8988T (cell line): ENCODE measurements around the gene CACNA2D2.

Source experiments
- DNase-seq: peaks from one replicate; pipeline ENCODE4 v3.0.0; 2011

Gene CACNA2D2

DNA sequence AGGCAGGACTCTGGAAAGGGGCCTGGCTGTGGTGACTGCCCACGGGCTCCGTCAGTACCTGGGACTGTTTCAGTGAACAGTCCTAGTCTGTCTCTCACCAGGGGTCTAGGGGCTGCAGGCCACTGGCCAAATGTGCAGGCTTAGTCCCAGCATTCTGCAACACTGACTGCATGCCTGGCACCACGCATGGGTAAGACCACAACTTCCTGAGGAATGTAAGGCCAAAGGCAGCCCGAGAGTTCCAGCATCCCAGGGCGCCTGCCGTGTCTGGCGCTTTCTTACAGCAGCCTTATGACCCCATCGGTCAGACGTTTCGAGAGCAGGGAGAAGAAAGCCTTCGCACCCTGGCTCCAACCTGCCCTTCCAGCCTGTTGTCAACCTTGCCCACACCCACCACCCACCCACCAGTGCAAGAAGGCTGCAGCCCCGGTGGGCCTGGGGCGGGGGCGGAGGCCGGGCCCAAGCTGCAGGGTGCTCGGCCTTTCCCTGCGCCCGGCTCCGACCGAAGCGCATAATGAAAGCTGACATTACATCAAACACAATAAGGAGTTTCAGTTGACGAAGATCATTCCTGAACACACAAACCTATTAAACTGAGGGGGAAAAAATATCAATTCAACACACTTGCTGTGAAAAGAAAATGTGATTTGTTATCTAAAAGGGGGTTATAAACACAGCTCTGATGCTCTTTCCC, 114.6 kb downstream of the CACNA2D2 start:
- DNase-seq = no peak

DNA sequence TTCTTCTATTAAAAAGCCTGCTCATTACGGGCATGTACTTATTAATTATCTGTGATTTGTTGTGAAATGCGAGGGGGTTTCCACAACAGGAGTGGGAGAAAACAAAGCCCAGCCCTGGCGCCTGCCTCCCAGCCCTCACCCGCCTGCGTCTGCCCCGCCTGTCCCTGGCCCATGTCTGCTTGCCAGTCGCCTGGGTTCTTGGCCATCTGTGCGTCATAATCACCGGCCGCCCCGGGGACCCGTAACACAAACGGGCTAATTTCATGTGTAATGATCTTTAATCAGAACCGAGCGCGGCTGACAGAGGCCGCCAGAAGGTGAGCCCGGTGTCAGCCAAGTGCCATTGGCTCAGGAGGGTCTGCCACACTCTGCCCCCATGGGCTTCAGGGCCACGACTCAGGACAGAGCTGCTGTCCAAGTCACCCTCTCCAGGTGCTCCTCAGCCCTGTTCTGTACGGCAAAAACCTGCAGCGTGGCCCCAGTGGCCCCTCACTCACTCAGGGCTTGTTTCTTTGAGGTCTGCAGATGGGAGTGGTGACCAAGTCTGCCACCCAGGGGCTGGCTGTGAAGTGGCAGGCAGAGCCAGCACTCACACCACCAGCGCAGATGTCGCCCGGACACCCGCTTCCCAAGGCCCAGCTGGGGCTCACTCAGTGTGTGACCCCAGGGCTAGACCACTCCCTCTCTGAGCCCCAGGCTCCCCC, 115.3 kb downstream of the CACNA2D2 start:
- DNase-seq = peak; percentile 96

DNA sequence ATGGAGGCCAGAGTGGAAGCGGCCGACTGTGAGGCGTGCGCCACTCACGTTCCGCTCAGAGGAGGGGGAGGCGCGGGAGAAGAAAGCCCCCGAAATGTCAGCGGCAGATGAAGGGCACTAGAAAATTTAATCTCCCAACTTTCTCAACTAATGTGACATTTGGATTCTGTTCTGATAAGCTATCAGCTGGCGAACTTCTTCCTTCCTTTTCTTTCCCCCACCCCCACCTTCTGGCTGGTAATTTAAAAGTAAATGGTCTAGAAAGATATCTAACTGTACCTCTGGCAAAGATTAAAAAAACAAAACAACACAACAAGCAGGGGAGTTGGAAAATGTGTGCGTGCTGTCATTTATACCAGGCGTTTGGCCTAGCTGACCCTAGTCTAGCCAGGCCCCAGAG, 117.7 kb downstream of the CACNA2D2 start:
- no peak for DNase-seq

GRCh38 chr3:50383750-50384149, 119.7 kb downstream of the CACNA2D2 start:
- no peak for DNase-seq

DNA sequence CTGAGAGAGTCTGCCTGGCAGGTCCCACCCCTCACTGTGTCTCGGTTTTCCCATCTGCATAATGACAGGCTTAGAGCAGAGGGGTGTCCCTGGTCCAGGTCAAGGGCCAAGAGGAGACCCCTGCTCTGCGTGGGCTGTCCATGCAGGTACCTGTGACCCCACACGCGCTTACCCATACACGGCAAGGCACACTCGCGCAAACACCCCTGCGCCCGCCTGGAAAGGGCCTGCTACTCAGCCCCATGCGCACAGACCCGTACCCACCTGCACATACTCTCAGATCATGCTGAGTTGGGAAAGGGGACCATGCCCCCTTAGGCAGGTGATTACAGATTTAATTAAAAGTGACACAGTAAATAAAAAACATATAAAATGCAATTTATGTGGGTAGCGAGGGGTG, 120.7 kb downstream of the CACNA2D2 start:
- no peak for DNase-seq

GRCh38 chr3:50381383-50381782, 122.1 kb downstream of the CACNA2D2 start:
- no peak for DNase-seq

DNA sequence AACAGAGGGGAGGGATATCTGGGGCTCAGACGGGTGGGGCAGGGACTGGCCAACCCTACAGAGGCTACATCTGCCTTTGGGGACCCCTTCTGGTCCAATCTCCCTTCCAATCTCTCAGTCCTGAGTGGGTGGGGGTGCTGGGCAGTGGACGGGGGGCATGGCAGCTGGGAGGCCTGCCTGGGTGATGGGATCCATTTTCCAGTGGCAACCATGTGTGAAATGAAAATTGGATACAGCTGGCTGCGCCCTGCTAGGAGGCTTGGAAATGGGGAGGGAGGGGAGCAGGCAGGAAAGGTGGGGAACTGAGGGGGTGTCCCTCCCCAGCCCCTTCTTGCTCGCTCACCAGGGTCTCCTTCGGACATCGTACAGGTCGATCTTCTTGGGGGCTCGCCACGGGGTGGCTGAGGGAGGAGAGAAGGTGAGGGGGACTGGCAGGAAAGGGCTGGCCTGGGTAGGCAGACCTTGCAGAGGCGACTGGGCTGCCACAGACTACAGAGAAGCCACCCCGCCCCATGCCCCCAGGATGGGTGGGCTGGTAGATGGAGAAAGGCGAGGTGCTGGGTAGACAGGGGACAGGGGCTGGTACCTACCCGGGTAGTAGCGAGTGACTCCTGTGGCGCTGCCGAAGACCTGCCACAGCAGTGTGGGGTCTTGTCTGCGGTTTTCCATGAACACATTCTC, 122.9 kb downstream of the CACNA2D2 start:
- DNase-seq = no peak

- DNase-seq = no peak
Measured at GRCh38 chr3:50378757-50379156, 124.7 kb downstream of the CACNA2D2 start.

DNA sequence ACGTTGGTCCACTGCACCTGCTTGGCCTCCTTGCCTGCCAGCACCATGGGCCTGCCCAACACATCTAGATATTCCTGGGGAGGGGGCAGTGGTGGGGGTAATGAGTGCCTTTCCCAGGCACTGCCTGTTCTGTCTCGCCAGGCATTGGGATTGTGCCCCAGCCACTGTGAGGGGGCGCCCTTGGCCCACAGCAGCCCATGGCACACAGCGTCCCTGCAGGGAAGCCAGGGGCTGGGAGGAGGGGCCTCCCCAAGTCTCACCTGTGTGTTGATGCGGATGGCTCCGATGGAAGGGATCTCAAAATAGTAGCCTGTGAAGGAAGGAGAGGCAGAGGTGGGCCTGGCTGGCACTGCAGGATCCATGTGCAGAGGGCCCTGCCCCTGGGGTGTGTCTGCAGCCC, 125.4 kb downstream of the CACNA2D2 start:
- DNase-seq = no peak

GRCh38 chr3:50375258-50375931, 128.0 kb downstream of the CACNA2D2 start:
- DNase-seq = peak; percentile 82

DNA sequence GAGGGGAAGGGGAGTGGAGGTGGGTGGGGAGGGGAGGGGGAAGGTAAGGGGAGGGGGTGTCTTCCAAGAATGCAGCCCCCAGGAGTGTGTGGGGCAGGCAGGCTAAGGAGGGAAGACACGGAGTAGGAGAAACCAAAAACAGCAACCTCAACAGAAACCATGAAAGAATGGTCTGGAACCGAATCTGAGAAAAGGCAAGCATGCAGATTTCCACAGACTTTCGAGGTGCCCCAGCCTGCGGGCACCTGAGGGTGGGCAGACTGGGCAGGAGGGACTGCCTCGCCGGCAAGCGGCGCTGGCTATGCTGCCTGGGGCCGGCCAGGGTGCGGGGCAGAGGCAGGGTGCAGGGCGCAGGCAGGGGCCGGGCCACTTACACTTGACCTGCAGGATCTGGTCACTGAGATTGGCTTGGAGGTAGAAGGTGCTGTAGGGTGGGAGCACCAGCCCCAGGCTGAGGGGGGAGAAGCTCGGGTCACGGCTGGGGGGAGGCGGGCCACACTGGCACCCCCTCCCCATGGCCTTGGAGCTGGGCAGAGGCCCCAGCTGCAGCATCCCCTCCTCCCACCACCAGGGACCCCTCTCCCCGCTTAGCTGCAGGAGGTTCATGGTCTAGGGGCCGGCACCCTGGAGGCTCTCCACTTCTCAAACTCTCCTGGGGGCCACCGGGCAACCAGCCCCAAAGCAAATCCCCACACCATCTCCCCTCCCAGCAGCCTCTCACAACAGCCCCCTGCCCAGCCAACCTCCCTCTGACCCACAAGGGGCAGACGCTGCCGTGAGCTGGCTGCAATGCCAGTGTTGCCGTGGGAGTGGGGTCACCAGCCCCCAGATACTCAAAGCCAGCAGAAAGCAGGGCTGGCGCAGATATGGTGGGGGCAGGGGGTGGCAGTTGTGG, 128.8 kb downstream of the CACNA2D2 start:
- DNase-seq = no peak

GRCh38 chr3:50373146-50374051, 130.0 kb downstream of the CACNA2D2 start:
- no peak for DNase-seq

DNA sequence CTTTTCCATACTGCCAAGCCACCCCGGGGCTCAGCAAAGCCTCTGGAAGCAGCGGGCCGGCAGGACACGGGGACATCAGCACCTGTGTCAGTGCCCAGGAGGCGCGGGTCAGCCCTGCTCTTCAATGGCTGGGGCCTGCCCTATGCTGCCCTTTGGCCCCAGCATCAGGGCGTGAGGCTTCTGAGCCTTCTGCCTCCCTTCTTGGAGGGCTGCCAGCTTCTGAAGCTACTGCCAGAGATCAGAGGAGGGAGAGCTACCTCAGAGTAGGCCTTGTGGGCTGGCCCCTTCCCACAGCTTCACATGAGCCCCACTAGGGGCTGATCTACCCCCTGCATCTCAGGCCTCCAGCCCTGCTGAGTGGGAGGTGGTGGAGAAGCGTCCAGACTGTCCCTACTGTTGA, 131.1 kb downstream of the CACNA2D2 start:
- DNase-seq = no peak

DNA sequence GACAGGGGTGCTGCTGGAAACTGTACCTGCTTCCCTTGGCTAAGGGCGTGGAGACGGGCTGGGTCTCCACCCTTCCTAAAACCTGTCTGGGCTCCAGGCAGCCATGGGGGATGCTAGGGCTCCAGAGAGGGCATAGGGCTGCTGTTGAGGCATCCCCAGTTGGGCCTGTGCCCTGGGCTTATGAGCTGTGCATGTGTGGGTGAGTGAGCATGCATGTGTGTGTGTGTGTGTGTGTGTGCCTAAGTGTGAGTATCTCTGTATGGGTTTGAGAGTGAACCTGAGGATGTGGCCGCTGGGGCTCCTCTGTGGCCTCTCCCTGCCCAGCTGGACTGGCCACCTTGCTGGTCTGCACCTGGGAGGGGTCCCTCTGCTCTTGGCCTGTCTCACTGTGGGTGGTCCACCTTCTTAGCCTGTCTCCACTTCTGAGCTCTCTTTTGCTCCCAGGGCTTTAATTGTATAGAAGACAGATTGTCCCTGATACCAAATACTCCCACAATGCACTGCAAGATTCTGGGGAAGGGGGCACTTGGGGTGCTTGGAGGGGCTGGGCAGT, 132.2 kb downstream of the CACNA2D2 start:
- DNase-seq = no peak

DNA sequence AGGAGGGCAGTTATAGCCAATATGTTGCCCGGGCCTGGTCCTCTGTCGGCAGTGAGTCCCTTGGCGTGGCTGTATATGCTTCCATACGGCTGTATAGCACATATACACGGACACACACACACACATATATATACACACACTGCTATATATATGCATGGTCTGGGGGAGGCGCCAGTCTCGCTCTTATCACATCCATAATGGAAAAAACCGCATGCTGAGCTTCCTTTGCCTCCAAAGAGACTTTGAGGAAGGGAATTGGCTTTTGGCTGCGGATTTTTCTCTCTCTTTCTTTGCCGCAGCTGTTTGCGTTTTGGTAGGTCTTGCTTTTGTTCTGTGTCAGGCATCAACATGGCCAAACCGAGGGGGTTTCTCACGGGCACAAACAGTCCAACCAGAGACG, 132.8 kb downstream of the CACNA2D2 start:
- peak; percentile 83 for DNase-seq

GRCh38 chr3:50369012-50369670, 134.3 kb downstream of the CACNA2D2 start:
- no peak for DNase-seq

DNA sequence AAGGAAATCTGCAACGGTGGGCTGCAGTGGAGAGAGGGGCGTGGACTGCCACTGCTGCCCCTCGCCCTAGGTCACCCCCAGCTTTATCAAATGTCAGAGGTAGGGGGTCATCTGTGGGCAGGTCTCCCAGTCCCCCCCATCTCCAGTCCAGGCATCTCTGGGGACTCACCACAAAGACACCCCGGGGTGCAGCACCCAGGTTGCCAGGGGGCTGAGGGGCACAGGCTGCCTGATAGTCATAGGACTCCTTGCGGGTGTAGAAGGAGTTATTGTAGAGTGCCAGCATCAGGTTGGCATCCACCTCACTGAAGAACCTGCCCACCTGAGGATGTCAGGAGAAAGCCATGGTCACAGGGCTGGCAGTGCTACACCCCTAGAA, 137.6 kb downstream of the CACNA2D2 start:
- DNase-seq = no peak

DNA sequence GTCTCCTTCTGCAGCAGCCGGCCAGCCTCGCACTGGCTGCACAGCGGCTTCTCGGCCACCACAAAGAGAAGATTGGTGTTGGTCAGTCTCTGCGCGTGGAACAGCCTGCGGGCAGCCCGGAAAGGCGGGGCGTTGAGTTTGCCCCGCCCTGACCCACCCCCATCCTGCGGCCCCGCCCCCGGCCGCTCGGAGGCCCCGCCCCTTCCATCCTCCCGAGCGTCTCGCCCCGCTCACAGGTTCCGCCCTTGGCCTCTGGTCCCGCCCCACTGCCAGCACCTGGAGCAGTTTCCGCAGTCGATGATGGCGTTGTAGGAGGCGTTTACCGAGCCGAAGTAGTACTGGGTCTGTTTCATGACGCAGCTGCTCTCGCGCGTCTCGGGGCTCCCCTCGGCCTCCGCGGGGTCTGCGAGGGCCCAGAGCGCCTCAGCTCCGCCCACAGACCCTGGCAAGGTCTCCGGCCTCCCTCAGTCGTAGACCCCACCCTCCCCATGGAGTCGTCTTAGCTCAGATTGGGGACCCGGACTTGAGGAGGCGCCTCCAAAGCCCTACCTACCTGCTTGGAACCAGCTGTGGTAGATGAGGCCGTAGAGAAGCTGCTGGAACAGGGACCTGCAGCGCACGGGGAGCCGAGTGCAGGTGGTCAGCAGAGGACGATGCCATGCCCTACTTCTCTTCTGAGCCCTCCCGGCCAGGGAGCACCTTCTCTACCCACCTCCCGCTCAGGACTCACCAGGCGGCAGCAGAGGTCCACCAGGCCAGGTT, 138.2 kb downstream of the CACNA2D2 start:
- peak; percentile 93 for DNase-seq

DNA sequence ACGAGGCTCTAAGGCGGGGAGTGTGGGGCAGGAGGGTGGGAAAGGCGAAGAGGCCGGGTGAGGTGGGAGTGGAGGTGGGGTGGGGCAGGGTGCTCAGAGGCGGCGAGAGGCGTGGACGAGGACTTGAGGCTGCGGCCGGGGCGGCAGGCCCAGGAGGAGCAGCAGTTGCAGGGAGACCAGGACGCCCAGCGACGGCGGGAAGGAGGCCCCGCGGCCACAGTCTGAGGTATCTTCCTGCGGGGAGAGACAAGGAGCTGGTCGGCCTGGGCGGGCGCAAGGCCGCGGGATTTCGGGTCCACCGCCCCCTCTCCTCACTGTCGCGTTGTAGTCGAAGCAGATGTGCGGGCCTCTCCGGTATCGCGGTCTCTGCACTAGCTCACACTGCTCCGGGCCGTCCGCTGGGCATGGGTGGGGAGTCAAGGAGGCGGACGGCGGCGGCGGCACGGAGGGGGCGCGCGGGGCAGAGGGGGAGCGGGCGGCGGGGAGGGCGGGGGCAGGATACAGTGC, 138.8 kb downstream of the CACNA2D2 start:
- no peak for DNase-seq

- DNase-seq = no peak
Measured at GRCh38 chr3:50359760-50360110, 143.7 kb downstream of the CACNA2D2 start.
